Stimulated activated CD8-positive, alpha-beta memory T cell treated with anti-CD3 and anti-CD28 coated beads, Interleukin-2, amount 100 ng/mL, for 48 hours (primary cell): Measurements from ENCODE around the gene PKD1.
"Not testable (repeated sequence)": the region's sequence is repeated elsewhere in the genome, so short reads cannot be mapped to it uniquely, and the experiment has no call there.

Experiments
- DNase-seq, 2 donors: peaks; one replicate each; pipeline ENCODE4 v3.0.0-alpha.2; 2020; ENCODE audit warnings: low read depth in 2 of 2

The PKD1 gene

DNA sequence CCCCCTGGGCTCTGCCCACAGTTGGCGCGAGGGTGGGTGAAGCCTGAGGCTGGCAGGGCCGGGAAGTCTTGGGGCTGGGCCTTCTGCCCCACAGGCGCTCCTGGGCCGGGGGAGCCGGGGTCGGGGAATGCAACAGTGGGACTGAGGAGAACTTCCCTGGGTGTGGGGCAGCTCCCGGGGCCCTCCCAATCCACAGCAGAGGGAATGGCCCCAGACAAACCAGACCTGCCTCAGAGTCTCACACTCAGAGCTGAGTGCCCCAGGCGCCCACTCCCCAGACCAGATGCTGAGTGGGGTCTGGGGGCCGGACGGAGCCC lies 11.4 kb downstream of the PKD1 start:
- DNase-seq, result not testable (repeated sequence)

DNA sequence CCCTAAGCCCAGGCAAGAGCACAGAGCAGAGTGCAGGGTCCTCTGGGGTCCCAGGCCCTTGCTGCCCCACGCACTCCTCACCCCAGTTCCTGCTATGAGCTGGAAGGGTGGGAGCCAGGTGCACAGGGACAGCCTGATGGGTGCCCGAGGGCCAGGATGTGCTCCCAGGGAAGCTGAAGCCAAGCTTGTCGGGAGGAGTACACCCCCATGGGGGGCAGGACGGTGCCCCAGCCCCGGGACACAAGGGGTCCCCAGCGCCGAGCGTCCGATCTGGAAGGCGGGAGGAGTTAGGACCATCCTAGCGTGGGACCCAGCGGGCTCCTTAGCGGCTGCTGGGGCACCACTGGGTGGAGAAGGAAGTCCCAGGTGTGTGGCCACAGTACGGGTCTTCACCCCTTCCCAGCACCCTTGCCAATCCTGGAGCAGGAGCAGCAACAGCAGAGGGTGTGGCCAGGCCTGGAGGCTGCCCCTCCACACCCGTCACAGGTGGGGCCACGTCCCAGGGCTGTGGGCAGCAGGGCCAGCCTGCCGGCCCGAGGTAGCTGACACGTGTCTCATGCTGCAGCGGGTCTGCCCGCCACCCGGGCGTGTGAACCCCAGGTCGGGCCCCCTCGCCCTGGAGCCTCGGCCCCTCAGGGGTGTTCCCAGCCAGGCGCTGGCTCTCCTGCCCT lies 11.9 kb downstream of the PKD1 start:
- not testable (repeated sequence) for DNase-seq

DNA sequence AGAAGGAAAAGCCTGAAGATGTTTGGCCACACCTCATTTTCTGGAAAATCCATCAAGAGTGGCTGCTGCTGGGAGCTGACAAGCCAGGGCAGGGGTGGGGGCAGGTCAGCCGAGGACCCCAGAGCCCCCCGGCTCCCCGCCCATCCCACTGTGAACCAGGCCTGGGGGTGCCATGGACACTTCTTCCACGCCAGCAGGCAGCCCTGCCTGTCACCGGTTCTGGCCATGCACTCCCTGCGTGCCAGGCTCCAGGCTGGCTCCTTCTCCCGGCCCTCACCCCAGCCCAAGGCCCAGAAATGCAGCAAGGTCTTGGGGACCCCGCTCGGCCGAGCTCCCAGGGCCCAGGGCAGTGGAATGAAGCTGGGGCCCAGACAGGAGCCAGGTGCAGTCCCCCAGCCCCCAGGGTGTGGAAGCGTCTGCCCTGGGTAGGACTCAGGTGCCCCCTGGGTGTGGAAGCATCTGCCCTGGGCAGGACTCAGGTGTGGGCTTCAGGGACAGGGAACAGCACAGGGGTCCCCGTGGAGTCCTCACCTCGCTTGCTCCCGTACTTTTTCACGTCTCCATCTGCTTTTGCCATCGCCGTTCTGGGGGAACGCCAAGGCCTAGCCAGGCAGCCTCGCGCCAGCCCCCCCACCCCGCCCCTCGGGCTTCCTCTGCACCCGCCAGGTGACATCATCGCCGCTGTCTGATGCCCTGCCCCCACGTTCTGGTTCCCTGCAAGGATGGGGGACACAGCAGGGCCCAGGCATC lies 12.6 kb downstream of the PKD1 start:
- DNase-seq, result not testable (repeated sequence)

DNA sequence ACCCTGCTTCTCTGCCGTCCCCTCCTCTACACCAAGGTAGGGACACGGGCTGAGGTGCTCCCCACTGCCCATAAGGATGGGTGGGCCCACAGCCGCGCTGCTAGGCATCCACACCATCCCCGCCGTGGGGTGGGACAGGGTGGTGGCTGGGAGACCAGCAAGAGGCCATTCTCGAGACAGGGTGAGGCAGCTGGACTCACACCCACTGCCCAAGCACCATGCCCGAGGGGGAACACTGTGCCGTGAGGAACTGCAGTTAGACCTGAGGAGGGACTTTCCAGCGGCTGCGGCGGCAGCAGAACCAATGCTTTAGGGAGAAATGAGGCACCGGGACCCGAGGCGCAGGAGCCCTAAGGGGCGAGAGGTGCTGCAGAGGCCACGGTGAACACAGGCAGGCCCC lies 13.3 kb downstream of the PKD1 start:
- no peak for DNase-seq

DNA sequence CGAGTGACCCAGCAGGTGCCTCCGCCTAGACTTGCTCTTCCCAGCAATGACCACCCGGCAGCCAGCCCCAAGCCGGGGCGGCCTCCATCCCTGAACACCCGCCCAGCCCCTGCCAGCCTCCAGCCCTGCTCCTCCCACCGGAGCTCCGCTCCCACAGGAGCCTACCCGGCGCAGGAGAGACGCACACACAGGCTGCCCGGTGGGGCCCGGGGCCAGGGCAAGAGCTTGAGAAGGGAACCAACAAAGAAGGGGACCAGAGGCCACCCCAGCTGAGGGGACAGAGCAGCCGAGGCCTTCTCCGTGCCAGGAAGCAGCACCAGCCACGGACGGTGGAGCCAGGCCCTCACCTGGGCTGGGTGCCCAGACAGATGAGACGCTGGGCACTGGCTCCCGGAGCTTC lies 13.8 kb downstream of the PKD1 start:
- DNase-seq, result no peak

DNA sequence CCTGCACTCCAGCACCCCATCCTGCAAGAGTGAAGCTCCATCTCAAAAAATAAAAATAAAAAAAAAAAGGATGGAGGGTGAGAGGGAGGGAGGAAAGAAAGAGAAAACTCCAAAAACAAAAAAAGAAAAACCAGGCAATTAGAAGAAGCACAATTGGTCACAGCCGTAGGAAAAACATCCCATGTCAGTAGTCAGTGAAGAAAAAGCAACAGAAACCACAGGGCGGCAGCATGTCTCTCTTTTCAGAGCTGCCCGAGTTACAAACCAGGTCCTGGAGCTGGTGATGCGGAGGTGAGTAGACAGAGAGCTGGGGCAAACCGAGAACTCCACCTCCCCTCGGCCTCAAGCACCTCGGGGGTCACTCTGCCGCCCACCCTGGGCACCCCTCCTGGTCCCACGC lies 14.4 kb downstream of the PKD1 start:
- DNase-seq, result not testable (repeated sequence)

DNA sequence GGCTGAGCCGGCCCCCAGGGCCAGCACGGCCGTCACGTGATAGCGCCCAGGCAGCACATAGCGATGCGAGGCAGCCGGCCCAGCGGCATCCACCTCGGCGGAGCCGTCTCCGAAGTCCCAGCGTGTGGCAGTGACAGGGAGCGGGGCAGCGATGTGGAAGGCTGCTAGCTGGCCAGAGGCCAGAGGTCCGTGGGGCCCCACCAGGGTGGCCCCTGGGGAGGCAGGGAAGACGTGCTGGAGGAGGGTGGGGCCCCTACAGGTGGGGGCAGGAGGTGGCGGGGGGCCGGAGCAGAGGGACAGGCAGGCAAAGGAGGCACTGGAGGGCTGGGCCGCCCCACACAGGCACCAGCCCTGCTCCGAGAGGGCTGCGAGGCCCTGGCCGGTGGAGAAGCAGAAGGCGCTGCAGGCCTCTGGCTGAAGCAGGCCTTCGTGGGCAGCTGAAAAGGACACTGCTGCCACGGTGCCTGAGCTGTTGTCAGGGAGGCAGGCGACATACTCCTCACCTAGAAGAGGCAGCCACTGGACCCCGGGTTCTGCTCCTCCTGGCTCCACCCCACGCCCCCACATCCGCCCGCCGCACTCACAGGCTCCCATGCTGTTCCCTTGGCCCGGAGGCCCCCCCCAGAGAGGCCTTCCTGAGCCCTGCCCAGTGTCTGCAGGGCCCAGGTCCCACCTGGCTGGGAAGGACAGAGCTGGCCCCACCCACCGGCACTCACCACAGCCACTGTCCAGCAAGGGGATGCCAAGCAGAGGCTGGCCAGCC lies 17.6 kb downstream of the PKD1 start:
- DNase-seq, result not testable (repeated sequence)

DNA sequence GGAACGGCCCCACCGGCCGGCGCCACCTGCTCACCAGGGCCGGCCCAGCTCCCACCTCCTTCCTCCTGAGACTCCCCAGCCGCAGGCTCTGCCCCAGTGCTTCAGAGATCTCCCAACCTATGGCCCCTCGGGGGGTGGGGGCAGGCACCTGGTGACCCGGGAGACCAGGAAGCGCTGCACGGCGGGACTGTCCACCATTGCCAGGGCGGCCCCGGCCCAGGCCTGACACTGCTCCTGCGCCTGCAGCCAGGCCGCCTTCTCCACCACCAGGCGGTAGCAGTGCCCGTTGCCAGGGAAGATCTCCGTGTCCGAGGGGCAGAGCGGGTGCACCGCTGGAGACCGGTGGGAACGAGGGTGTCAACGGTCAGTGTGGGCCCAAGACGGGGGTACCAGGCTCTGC lies 18.4 kb downstream of the PKD1 start:
- DNase-seq, result not testable (repeated sequence)

DNA sequence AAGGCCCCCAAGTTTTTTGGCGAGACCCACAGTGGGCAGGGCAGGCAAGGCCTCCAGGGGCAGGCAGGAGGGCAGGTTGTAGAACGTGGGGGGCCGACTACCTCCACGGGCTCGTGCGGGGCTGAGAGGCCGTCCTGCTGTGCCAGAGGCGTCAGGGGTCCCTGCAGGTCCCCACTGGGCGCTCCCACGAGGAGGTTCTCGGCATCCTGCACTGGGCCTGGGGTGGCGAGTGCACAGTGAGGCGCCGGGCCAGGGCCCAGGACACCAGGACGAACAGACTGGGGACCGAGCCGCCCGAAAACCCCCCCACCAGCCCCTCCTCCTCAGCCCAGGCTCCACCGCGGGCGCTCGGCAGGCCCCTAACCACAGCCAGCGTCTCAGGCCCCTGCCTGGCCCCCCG lies 19.3 kb downstream of the PKD1 start:
- DNase-seq, result not testable (repeated sequence)

DNA sequence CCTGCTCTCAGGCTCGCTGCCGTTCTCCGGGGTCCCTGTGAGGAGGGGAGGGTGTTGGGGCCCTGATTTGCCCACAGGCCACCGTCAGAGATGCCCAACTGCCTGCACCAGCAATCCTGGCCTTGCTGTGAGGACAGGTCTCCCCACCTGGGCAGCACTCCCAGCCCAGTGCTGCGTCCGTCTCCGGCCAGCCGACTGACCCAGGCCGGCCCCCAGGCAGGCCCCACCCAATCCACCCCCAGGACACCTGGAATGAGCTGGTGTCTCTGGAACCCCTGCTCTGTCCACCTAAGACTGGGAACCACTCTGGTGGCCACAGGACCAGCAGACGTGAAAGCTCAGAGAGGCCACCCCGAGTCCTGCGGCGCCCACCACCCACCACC lies 20.1 kb downstream of the PKD1 start:
- no peak for DNase-seq

DNA sequence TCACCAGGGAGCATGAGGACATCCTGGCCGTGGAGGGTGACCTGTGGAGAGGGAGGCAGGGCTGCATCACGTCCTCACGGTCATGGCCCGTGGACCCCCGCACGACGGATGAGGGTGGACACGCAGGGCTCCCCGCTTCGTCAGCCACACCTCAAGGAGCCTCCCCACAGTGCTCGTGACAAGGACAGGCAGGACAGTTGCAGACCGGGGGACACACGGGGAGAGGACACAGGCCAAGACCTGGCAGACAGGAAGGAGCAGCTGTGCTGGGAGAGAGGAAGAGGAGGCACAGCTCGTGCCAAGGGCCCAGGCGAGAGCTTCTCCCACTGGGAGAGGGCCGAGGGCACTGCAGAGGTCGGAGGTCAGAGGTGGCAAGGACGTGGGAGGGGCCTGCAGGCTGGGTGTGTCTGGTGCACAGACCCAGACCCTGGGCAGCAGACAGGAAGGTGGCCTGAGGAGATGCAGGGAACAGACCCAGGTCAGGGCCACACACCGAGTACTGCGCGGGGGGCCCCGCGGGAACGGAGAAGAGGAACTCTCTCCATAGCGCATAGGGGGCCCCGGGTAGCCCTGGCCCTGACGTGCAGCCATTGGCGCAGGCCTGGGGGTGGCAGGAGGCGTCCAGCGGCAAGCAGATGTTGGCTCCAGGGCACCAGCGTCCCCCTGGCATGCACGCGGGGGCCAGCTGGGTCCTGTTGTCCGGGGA lies 20.7 kb downstream of the PKD1 start:
- not testable (repeated sequence) for DNase-seq

DNA sequence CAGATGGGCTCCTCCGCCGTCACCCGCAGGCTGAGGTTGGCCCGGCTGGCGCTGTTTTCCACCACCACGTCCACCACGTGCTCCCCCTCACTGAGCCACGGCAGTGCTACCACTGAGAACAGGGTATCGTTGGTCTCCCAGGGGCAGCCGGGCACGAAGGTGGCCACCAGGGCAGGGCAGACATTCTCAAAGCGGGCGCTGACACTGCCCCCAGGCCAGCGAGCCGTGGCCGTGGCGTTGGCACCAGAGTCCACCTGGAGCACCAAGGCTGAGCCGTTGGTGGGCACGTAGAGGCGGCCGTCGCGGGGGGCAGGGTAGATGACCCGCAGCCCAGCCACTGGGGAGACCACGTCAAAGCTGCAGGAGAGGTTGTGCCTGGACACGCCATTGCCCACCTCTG lies 21.5 kb downstream of the PKD1 start:
- not testable (repeated sequence) for DNase-seq

DNA sequence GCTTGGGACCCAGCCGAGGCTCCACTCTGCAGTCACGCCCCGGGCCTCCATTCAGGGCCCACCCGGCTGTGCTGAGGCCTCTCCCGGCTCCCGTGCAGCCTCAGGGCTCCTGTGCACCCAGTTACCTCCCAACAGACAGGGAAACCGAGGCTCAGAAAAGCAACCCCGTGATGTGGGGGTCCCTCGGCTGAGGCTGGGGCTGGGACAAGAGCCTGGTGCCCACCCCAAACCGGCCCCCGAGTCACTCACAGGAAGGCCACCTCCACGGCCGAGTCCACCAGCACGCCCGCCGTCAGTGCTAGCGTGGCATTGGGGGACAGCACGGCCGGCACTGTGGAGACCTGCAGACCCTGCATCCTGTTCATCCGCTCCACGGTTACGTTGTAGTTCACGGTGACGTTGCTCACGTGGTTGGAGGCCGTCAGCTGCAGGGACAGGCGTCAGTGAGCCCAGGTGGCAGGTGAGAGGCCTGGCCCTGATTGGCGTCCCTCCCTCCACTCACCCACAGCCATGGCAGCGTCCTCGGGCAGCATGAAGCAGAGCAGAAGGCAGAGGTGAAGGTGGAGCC lies 23.1 kb downstream of the PKD1 start:
- DNase-seq, result not testable (repeated sequence)

DNA sequence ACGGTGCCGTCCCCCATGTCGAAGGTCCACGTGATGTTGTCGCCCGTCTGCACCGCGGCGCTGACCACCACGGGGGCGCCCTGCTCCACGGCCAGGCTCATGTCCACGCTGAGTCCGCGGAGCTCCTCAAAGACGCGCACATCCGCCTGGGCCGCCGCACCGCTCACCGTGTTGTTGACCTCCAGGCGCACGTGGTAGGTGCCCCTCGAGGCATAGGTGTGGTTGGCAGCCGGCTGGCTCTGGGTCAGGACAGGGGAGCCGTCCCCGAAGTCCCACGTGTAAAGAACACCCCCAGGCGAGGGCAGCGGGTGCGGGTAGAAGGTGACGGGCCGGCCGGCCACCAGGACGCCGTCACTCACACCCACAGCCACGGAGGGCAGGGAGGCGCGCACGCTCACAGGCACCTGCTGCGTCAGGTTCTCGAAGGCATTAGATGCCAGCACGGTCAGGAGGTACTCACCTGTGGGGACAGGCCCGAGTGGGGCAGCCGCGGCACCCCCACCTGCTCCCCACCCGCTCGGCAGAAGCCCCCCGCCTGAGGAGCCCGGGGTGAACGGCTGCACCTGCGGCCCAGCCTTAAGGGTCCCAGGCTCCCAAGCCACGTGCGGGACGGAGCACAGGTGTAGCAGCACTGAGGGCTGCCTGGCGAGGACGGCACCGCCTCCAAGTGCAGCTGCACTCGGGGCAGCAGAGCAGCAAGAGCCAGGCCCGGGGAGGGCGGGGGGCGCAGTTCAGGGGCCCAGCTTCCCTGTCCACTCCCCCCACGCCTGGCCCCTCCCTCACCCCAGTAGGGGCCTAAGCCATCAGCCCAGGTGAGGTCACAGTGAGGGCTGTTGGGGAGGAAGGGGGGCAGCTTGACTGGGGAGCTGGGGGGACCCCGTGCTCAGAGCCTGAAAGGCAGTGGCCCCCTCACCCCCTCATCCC lies 24.0 kb downstream of the PKD1 start:
- not testable (repeated sequence) for DNase-seq

DNA sequence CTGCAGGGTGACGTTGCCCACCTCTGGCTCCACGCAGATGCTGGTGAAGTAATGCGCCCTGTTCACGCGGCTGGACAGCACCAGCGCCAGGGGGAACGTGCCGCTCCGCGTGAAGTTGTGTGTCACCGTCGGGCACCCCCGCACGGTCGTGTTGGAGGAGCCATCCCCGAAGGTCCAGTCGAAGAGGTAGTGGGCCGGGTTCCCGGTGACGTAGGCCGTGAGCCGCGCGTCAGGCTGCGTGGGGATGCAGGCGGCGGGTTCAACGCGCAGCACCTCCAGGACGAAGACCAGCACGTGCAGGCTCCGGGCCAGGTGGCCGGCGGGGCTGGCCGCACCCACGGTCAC lies 24.7 kb downstream of the PKD1 start:
- DNase-seq, result not testable (repeated sequence)

DNA sequence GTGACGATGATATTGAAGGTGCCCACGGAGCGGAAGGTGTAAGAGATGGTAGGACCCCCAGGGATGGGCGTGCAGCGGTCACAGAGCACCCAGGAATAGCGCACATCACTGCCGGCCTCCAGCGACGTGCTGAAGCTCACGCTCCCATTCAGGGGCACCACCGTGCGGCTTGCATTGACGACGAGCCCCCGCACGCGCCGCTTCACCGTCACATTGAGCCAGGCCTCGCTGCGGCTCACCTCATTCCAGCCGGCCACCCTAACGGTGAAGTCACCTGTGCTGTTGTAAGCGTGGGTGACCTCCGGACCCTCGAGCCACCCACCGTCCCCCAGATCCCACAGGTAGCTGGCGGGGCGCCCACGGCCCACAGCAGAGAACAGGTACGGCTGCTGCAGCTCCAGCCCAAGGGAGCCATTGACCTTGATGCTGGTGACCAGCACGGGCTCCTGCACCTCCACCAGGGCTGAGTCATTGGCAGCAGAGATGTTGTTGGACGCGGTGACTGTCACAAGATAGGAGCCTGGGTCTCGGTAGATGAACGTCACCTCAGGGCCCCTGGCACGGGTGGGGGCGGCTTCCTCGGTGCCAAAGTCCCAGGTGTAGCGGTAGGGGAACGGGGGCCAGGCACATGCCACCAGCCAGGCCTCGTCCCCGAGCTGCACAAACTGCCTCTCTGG lies 25.2 kb downstream of the PKD1 start:
- not testable (repeated sequence) for DNase-seq

DNA sequence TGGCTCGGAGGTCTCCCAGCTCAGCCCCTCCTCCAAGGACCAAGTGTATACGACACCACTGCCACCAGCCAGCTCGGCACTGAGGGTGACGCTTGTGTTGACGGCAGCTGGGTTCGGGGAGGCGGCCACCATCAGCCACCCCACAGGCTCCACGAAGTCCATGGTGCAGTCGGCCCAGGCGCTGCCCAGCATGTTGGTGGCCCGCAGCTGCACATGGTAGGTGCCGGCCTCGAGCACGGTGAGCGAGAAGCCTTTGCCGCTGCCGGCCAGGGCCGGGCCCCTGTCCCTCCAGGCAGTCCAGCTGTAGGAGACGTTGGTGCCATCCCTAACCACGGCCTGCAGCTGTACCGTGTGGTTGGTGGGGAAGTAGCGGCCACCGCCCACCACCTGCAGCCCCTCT lies 25.8 kb downstream of the PKD1 start:
- not testable (repeated sequence) for DNase-seq

DNA sequence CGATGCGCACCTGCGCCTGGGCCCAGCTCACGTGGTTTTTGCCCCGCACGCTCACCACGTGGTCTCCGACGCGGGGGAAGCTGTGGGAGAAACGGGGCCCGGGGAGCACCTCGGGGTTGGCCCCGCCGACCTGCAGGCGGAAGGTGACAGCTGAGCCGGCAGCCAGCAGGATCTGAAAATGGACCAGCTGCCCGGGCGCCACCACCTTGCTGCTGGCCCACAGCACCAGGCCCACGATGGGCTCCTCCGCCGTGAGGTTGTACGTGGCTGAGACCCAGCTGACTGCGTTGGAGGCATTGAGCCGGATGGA lies 26.5 kb downstream of the PKD1 start:
- not testable (repeated sequence) for DNase-seq

DNA sequence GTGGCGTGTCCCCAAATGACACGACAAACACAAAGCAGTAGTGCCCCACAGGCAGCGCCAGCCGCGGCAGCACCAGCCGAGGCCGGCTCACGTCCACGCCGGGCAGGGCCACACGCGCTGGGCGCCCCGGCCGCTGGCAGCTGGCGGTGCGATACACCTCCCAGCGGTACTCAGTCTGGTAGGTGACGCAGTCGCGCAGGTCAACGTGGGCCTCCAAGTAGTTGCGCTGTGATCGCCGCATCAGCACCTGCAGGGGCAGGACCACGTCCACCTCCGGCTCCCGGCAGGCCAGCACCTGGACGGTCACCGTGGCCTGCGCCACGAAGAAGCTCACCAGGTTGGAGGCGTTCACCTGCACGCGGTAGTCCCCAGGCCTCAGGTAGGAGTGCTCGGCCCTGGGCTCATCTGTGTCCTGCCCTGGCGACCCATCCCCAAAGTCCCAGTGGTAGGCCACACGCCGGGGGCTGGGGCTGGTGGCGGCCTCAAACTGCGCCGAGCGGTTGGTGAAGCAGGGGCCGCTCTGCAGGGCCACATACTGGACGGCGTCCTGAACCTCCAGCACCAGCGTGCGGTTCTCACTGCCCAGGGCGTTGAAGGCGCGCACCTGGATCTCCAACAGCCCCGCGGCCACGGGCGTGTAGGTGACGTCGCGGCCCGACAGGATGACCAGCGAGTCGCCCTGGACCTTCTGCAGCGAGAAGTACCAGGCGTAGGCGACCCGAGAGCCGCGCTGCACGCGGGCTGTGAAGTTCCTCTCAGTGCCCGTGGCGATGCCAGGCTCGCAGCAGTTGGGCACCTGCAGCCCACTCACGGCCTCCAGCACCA lies 27.0 kb downstream of the PKD1 start:
- not testable (repeated sequence) for DNase-seq

DNA sequence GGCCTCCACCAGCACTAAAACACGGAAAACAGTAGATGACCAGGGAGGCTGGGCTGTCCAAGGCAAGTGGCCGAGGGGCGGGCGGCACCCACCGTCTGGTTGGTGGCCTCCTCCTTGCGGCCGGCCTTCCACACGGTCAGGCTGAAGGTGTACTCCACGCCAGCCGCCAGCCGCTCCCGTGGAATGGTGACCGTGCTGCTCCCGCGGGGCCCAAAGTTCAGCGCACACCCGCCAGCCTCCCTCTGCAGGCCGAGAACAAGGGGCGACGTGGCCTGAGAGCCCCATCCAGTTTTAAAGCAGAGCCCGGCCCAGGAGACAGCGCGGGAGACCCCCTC lies 27.9 kb downstream of the PKD1 start:
- DNase-seq, result not testable (repeated sequence)
